A673 (cell line): ENCODE data around the gene TMEM255B.

Source experiments
- EZH2 ChIP-seq: fragments of 200-600 bp; sonication (generic); IDR thresholded peaks from 2 replicates; pipeline ENCODE4 v1.6.1; 2017; ENCODE audit warnings: borderline replicate concordance, low read depth, mild to moderate bottlenecking, mixed read lengths, antibody characterized with exemption, low read length; ENCODE audit not compliant: poor library complexity, severe bottlenecking
- TF ChIP-seq, protein P1 (sequence below): fragments of 300-800, 200-600 bp; sonication (generic); conservative IDR thresholded peaks from 2 replicates; pipeline ENCODE4 v1.5.1; 2017; ENCODE audit warnings: low read depth, mild to moderate bottlenecking, antibody characterized with exemption, low read length, moderate library complexity, mixed read lengths

DNA sequence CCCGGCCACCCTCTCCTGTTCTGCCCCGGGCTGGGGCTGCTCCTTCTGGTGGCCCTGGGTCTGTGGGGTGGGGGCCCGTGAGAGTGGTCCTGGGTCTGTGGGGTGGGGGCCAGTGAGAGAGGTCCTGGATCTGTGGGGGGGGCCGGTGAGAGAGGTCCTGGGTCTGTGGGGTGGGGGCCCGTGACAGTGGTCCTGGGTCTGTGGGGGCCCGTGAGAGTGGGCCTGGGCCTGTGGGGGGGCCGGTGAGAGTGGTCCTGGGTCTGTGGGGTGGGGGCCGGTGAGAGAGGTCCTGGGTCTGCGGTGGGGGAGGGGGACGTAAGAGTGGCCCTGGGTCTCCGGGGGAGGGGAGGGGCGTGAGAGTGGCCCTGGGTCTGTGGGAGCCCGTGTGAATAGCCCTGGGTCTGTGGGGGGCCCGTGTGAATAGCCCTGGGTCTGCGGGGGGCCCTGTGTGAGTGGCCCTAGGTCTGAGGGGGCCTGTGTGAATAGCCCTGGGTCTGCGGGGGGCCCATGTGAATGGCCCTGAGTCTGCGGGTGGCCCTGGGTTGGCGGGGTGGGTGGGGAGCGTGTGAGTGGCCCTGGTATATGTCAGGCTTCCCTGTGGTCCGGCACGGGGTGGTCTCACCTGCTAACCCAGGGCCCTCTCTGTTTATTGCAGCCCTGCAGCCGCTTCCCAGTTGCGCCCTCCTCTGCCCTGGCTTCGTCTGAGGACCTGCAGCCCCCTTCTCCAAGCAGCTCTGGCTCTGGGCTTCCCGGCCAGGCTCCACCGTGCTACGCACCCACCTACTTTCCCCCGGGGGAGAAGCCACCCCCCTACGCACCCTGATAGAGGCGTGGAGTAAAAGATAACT is 52.3 kb downstream of the TMEM255B start:
- TF ChIP-seq, protein P1, sequence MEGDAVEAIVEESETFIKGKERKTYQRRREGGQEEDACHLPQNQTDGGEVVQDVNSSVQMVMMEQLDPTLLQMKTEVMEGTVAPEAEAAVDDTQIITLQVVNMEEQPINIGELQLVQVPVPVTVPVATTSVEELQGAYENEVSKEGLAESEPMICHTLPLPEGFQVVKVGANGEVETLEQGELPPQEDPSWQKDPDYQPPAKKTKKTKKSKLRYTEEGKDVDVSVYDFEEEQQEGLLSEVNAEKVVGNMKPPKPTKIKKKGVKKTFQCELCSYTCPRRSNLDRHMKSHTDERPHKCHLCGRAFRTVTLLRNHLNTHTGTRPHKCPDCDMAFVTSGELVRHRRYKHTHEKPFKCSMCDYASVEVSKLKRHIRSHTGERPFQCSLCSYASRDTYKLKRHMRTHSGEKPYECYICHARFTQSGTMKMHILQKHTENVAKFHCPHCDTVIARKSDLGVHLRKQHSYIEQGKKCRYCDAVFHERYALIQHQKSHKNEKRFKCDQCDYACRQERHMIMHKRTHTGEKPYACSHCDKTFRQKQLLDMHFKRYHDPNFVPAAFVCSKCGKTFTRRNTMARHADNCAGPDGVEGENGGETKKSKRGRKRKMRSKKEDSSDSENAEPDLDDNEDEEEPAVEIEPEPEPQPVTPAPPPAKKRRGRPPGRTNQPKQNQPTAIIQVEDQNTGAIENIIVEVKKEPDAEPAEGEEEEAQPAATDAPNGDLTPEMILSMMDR: no peak
- no peak for TF ChIP-seq EZH2
